ENCODE data around the gene OCA2.
"Not testable (repeated sequence)": the region's sequence is repeated elsewhere in the genome, so short reads cannot be mapped to it uniquely, and the experiment has no call there.

OCA2 gene

GRCh38 chr15:27865926-27866325 is 233.2 kb downstream of the OCA2 start:
- no peak for DNase-seq

GRCh38 chr15:27865323-27865922 is 233.7 kb downstream of the OCA2 start:
- DNase-seq: no peak

GRCh38 chr15:27864719-27865118 is 234.4 kb downstream of the OCA2 start:
- no peak for DNase-seq

GRCh38 chr15:27864086-27864485 is 235.0 kb downstream of the OCA2 start:
- DNase-seq: no peak

GRCh38 chr15:27863000-27863399 is 236.1 kb downstream of the OCA2 start:
- no peak for DNase-seq

GRCh38 chr15:27861171-27861570 is 237.9 kb downstream of the OCA2 start:
- no peak for DNase-seq

GRCh38 chr15:27855137-27855536 is 244.0 kb downstream of the OCA2 start:
- no peak for DNase-seq

GRCh38 chr15:27854601-27855000 is 244.5 kb downstream of the OCA2 start:
- no peak for DNase-seq

GRCh38 chr15:27853624-27854455 is 245.3 kb downstream of the OCA2 start:
- no peak for DNase-seq

- no peak for DNase-seq
Measured at GRCh38 chr15:27851858-27852210, 247.3 kb downstream of the OCA2 start.

- DNase-seq: no peak
Measured at GRCh38 chr15:27850981-27851857, 247.9 kb downstream of the OCA2 start.

- no peak for DNase-seq
Measured at GRCh38 chr15:27850050-27850449, 249.1 kb downstream of the OCA2 start.

DNA sequence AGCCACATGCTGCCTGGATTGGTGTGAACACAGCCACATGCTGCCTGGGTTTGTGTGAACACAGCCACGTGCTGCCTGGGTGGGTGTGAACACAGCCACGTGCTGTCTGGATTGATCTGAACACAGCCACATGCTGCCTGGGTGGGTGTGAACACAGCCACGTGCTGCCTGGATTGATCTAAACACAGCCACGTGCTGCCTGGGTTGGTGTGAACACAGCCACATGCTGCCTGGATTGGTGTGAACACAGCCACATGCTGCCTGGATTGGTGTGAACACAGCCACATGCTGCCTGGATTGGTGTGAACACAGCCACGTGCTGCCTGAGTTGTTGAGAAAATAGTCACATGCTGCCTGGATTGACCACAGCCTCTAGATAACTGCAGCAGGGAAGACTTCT is 250.2 kb downstream of the OCA2 start:
- DNase-seq: not testable (repeated sequence)

GRCh38 chr15:27847775-27848710 is 251.1 kb downstream of the OCA2 start:
- DNase-seq: no peak

DNA sequence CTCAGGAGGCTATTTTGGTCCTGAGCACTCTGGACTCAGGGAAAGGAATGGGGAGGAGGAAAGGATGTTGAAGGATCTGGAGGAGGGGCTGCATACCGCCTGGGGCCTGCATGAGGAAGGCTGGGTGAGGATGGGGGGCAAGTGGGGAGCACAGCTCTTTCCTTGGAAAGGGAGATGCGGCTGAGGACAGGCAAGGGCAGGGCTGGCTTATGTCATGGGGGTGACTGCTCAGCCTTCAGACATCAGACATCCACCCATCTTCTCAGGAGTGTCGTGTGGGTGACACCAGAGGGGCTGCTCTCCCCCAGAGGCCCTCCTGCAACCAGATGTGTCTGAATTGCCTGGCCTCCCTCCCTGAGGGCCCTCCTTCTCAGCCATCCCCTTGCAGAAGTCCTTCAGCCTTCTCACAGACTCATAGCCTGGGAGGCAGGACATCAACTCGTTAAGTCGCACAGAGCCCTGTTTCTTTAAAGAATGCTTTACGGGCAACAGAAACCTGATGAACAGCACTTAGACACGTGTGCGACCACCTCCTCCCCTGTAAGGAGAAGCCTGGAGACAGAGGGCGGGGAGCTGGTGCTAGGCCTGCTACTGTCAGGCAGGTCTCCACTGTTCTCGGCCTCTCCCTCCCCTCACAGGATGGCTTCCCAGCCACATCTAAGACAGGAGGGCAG is 252.3 kb downstream of the OCA2 start:
- DNase-seq: no peak

- DNase-seq: no peak
Measured at GRCh38 chr15:27845535-27846369, 253.4 kb downstream of the OCA2 start.

- no peak for DNase-seq
Measured at GRCh38 chr15:27844018-27844666, 255.0 kb downstream of the OCA2 start.

DNA sequence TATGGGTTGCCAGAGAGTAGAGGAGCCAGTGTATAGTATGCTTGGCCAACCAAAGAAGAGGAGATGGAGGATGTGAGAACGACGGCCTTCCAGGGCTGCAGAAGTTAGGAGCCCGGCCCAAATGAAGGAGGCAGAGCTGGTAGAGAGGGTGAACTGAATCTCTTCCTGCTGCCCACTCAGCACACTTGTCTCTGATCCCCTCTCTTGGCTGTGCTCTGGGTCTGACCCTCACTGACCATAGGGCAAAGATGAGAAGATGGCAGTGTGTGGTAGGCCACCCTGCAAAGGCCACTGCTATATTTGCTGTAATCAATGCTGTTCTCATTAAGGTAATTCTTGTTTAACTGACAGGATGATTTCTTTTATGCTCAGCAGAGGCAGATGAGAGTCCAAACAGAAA is 256.0 kb downstream of the OCA2 start:
- no peak for DNase-seq

- no peak for DNase-seq
Measured at GRCh38 chr15:27842526-27842925, 256.6 kb downstream of the OCA2 start.

GRCh38 chr15:27835233-27835939 is 263.7 kb downstream of the OCA2 start:
- no peak for DNase-seq

Data from CD4-positive, alpha-beta T cell treated with Interleukin-21 for 1 hour (primary cell).